ENCODE data around the gene CHSY1.

- TF ChIP-seq POLR2A (IDR thresholded peaks at IDR 0.05): no peak
- TF ChIP-seq CTCF (IDR thresholded peaks at IDR 0.05): no peak
Measured at GRCh38 chr15:101266787-101267186, 14.9 kb upstream of the CHSY1 start.
